ENCODE measurements around the gene ADAMTSL1. TPM values are rescaled to one million over a fixed set of nuclear protein-coding genes. Genes with fewer than 3 reads are reported as not detected.

Gene ADAMTSL1
- total RNA-seq, 1 experiment from 2014 or later = not detected

DNA sequence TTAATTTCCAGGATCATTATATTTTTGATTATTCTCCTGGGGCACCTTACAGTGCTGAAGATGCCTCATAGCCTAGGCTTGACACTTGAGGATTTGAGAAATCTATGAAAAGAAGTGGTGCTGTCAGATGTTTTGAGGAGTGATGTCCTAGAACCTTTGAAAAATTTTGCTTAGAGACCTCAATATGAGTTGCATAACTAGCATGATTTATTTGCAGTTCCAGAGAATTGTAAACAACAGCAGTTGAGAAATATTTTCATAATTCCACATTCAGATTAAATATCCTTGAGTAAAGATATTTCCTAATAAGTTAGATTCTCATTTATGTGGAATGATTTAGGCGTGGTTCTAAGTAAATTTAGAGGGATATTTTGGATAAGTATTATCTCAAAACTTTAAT lies 225.8 kb downstream of the ADAMTSL1 start:
- no peak overlapping the region for H3K4me2 ChIP-seq (ENCODE audit: low read length)
- no peak overlapping the region for H3K4me3 ChIP-seq (replicated peaks in 1 of 2; ENCODE audit: low read depth in 1 of 2, low read length in 2 of 2)
- BruUV-seq (replicated peaks) = no TSS peak
- ChIA-PET POLR2A (no interaction called here), RAD21 (ENCODE audit: low non-redundant PET in 1 of 2, low total read pairs in 2 of 2, uncharacterized antibody in 2 of 2, unreplicated experiment in 2 of 2) (no interaction called here), CTCF (no interaction called here)
- TF ChIP-seq, protein P1, sequence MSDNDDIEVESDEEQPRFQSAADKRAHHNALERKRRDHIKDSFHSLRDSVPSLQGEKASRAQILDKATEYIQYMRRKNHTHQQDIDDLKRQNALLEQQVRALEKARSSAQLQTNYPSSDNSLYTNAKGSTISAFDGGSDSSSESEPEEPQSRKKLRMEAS (IDR thresholded peaks at IDR 0.05) = no peak
- TF ChIP-seq, protein P2, sequence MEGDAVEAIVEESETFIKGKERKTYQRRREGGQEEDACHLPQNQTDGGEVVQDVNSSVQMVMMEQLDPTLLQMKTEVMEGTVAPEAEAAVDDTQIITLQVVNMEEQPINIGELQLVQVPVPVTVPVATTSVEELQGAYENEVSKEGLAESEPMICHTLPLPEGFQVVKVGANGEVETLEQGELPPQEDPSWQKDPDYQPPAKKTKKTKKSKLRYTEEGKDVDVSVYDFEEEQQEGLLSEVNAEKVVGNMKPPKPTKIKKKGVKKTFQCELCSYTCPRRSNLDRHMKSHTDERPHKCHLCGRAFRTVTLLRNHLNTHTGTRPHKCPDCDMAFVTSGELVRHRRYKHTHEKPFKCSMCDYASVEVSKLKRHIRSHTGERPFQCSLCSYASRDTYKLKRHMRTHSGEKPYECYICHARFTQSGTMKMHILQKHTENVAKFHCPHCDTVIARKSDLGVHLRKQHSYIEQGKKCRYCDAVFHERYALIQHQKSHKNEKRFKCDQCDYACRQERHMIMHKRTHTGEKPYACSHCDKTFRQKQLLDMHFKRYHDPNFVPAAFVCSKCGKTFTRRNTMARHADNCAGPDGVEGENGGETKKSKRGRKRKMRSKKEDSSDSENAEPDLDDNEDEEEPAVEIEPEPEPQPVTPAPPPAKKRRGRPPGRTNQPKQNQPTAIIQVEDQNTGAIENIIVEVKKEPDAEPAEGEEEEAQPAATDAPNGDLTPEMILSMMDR (IDR thresholded peaks at IDR 0.05 in 2 of 3, conservative IDR thresholded peaks at IDR 0.05 in 1 of 3; ENCODE audit: borderline replicate concordance in 1 of 3, insufficient read depth in 1 of 3, low read depth in 2 of 3, low read length in 2 of 3) = no peak
- no peak for TF ChIP-seq TCF7L2 (IDR thresholded peaks at IDR 0.05; ENCODE audit: borderline replicate concordance, extremely low read depth, insufficient read depth, insufficient read length)
- no peak for TF ChIP-seq EZH2 (IDR thresholded peaks at IDR 0.05)
- no peak for TF ChIP-seq SP1 (IDR thresholded peaks at IDR 0.05; ENCODE audit: low read depth)
- TF ChIP-seq, protein P3, sequence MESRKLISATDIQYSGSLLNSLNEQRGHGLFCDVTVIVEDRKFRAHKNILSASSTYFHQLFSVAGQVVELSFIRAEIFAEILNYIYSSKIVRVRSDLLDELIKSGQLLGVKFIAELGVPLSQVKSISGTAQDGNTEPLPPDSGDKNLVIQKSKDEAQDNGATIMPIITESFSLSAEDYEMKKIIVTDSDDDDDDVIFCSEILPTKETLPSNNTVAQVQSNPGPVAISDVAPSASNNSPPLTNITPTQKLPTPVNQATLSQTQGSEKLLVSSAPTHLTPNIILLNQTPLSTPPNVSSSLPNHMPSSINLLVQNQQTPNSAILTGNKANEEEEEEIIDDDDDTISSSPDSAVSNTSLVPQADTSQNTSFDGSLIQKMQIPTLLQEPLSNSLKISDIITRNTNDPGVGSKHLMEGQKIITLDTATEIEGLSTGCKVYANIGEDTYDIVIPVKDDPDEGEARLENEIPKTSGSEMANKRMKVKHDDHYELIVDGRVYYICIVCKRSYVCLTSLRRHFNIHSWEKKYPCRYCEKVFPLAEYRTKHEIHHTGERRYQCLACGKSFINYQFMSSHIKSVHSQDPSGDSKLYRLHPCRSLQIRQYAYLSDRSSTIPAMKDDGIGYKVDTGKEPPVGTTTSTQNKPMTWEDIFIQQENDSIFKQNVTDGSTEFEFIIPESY (IDR thresholded peaks at IDR 0.05; ENCODE audit: extremely low read depth, insufficient replicate concordance, low read length) = no peak
- TF ChIP-seq, protein P4, sequence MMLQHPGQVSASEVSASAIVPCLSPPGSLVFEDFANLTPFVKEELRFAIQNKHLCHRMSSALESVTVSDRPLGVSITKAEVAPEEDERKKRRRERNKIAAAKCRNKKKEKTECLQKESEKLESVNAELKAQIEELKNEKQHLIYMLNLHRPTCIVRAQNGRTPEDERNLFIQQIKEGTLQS (IDR thresholded peaks at IDR 0.05) = no peak
- TF ChIP-seq CEBPB (IDR thresholded peaks at IDR 0.05; ENCODE audit: low read depth) = no peak
- no peak for TF ChIP-seq FOSL1 (IDR thresholded peaks at IDR 0.05; ENCODE audit: low read depth)
- TF ChIP-seq EZH2phosphoT487 (IDR thresholded peaks at IDR 0.05; ENCODE audit: borderline replicate concordance) = no peak
- TF ChIP-seq RAD21 (IDR thresholded peaks at IDR 0.05; ENCODE audit: low read depth) = no peak
- H4K20me1 ChIP-seq (ENCODE audit: insufficient read depth) = no peaks in the 10 kb centered on the region
- no peak overlapping the region for H2AFZ ChIP-seq (ENCODE audit: low read depth, low read length, poor library complexity, severe bottlenecking)
- no peak overlapping the region for H3K27ac ChIP-seq (ENCODE audit: low read depth, low read length)
- no peaks in the 10 kb centered on the region for H3K27me3 ChIP-seq (ENCODE audit: insufficient read depth, low read length)
- no peak for DNase-seq (ENCODE audit: low read depth, low spot score)
- no peaks in the 10 kb centered on the region for H3K36me3 ChIP-seq (ENCODE audit: control insufficient read depth in 1 of 2, insufficient read depth in 2 of 2, low read length in 2 of 2)
- ATAC-seq = no peak
- H3K9me3 ChIP-seq (ENCODE audit: control insufficient read depth in 1 of 2, insufficient read depth in 1 of 2, low read depth in 1 of 2, low read length in 2 of 2) = no peaks in the 10 kb centered on the region
- H3K9me2 ChIP-seq (ENCODE audit: insufficient read depth) = no peaks in the 10 kb centered on the region
- H3K4me1 ChIP-seq (ENCODE audit: control insufficient read depth in 1 of 2, insufficient read depth in 2 of 2, low read length in 2 of 2) = no peaks in the 10 kb centered on the region
- H3K9ac ChIP-seq (ENCODE audit: low read length) = no peak overlapping the region
- no peaks in the 10 kb centered on the region for H3K79me2 ChIP-seq (ENCODE audit: insufficient read depth, low read length)
- intact Hi-C loops (cut with micrococcal nuclease) = no loop called here
